Glutamatergic neuron (in vitro differentiated cells): ENCODE data around the gene PPARD. TPM values are rescaled to one million over a fixed set of nuclear protein-coding genes. Genes with fewer than 3 reads are reported as not detected.

Experiments
- DNase-seq: peaks from one replicate; pipeline ENCODE4 v3.0.0; 2022
- H3K27ac Mint-ChIP-seq: one replicate; pipeline ENCODE4 v1.8.0; 2020; ENCODE audit warnings: mild to moderate bottlenecking, mixed read lengths, inconsistent platforms; ENCODE audit not compliant: unreplicated experiment
- H3K27me3 Mint-ChIP-seq: one replicate; pipeline ENCODE4 v1.8.0; 2020; ENCODE audit warnings: mild to moderate bottlenecking, moderate library complexity, mixed read lengths, inconsistent platforms; ENCODE audit not compliant: unreplicated experiment
- H3K36me3 Mint-ChIP-seq: one replicate; pipeline ENCODE4 v1.8.0; 2020; ENCODE audit warnings: mild to moderate bottlenecking, mixed read lengths, inconsistent platforms; ENCODE audit not compliant: unreplicated experiment
- H3K4me1 Mint-ChIP-seq: one replicate; pipeline ENCODE4 v1.8.0; 2020; ENCODE audit warnings: mild to moderate bottlenecking, low read depth, mixed read lengths, inconsistent platforms; ENCODE audit not compliant: unreplicated experiment
- H3K4me3 Mint-ChIP-seq: one replicate; pipeline ENCODE4 v1.8.0; 2020; ENCODE audit warnings: mild to moderate bottlenecking, mixed read lengths, inconsistent platforms; ENCODE audit not compliant: unreplicated experiment
- H3K9me3 Mint-ChIP-seq: one replicate; pipeline ENCODE4 v1.8.0; 2020; ENCODE audit warnings: mild to moderate bottlenecking, moderate library complexity, mixed read lengths, inconsistent platforms; ENCODE audit not compliant: unreplicated experiment
- CTCF ChIP-seq: fragments of 200-600 bp; sonication (generic); IDR thresholded peaks from one replicate; pipeline ENCODE4 v1.5.0; 2021; ENCODE audit not compliant: partially characterized antibody, unreplicated experiment
- total RNA-seq: library from RNA; stranded (reverse); fragmentation: NEBNext Ultra II Directional; extraction: Animal tissue kit (Norgen Biotek cat#: 25700); gene quantifications from one replicate; pipeline ENCODE4 v1.2.1, GENCODE V29; 2021; ENCODE audit not compliant: unreplicated experiment

The PPARD gene
- total RNA-seq, 1 donor from 2014 or later = 37.5 TPM

- Mint-ChIP-seq H3K27me3 (peaks cover 8% of the 10 kb centered on the region), H3K36me3 (peaks cover 4% of the 10 kb centered on the region), H3K27ac (peak overlapping the region; percentile 97), H3K9me3 (peaks cover 4% of the 10 kb centered on the region), H3K4me1 (peaks cover 31% of the 10 kb centered on the region), H3K4me3 (peak overlapping the region; percentile 82)
- no peak for DNase-seq
- no peak for TF ChIP-seq CTCF
Observed at GRCh38 chr6:35454391-35455110, 112.2 kb downstream of the PPARD start.

GRCh38 chr6:35457907-35458306 lies 115.5 kb downstream of the PPARD start:
- Mint-ChIP-seq H3K4me1 (peaks cover 36% of the 10 kb centered on the region), H3K36me3 (peaks cover 8% of the 10 kb centered on the region), H3K27me3 (peaks cover 8% of the 10 kb centered on the region), H3K27ac (peak overlapping the region; percentile 55), H3K9me3 (peaks cover 3% of the 10 kb centered on the region), H3K4me3 (peak overlapping the region; percentile 15)
- TF ChIP-seq CTCF = no peak
- DNase-seq = no peak

GRCh38 chr6:35461270-35461669 lies 118.9 kb downstream of the PPARD start:
- H3K36me3 Mint-ChIP-seq = peaks cover 8% of the 10 kb centered on the region
- H3K4me1 Mint-ChIP-seq = peaks cover 19% of the 10 kb centered on the region
- H3K4me3 Mint-ChIP-seq = no peak overlapping the region
- no peak for TF ChIP-seq CTCF
- no peaks in the 10 kb centered on the region for H3K9me3 Mint-ChIP-seq
- H3K27me3 Mint-ChIP-seq = peaks cover 7% of the 10 kb centered on the region
- H3K27ac Mint-ChIP-seq = no peak overlapping the region
- DNase-seq = no peak

- DNase-seq = no peak
- Mint-ChIP-seq H3K4me3 (no peak overlapping the region), H3K9me3 (peaks cover 2% of the 10 kb centered on the region), H3K36me3 (peaks cover 8% of the 10 kb centered on the region), H3K4me1 (peaks cover 14% of the 10 kb centered on the region), H3K27me3 (peaks cover 13% of the 10 kb centered on the region), H3K27ac (no peak overlapping the region)
- TF ChIP-seq CTCF = no peak
Observed at GRCh38 chr6:35463292-35463691, 120.9 kb downstream of the PPARD start.

- Mint-ChIP-seq H3K4me3 (no peak overlapping the region), H3K27me3 (peaks cover 16% of the 10 kb centered on the region), H3K27ac (no peak overlapping the region), H3K36me3 (no peaks in the 10 kb centered on the region), H3K9me3 (peaks cover 11% of the 10 kb centered on the region), H3K4me1 (peaks cover 16% of the 10 kb centered on the region)
- DNase-seq = no peak
- no peak for TF ChIP-seq CTCF
Observed at GRCh38 chr6:35465646-35466045, 123.3 kb downstream of the PPARD start.
